ENCODE measurements around the gene STK17A. TPM values are rescaled to one million over a fixed set of nuclear protein-coding genes. Genes with fewer than 3 reads are reported as not detected.

Gene STK17A
- total and polyA plus RNA-seq, 3 experiments from 2014 or later, result 45.5 to 270 (median 45.8) TPM

GRCh38 chr7:43652364-43652763, 69.5 kb downstream of the STK17A start:
- Mint-ChIP-seq H3K4me1 (peaks cover 76 to 93% (median 93%) of the 10 kb centered on the region in 3 donors), H3K9me3 (no peaks in the 10 kb centered on the region), H3K4me3 (peak overlapping the region in 5 of 7 donors; percentile 34 to 95 (median 57)), H3K27me3 (no peaks in the 10 kb centered on the region), H3K36me3 (peaks cover 12 to 16% (median 15%) of the 10 kb centered on the region in 3 donors), H3K27ac (peak overlapping the region; percentile 73 to 100 (median 94))
- no peak overlapping the region for H3K27ac ChIP-seq (ENCODE audit: low read depth, low read length)
- H3K36me3 ChIP-seq (ENCODE audit: insufficient read depth, low read length), result no peaks in the 10 kb centered on the region
- no peaks in the 10 kb centered on the region for H3K9me3 ChIP-seq (ENCODE audit: low read length)
- ChIA-PET POLR2A (interaction anchor here (0.8 kb wide), 1 partner anchor 47 kb away, joined by 4 read pairs; no protein-coding TSS in a partner anchor), CTCF (interaction anchor here (2.7 to 5.5 kb wide), 3 partner anchors 45 to 70 kb away, joined by 6 to 69 read pairs (median 36); partner anchors contain the start of gene STK17A)
- H3K4me1 ChIP-seq (ENCODE audit: insufficient read depth, low read length), result peaks cover 70% of the 10 kb centered on the region
- no peak for DNase-seq
- H3K27me3 ChIP-seq (ENCODE audit: insufficient read depth, low read length, poor library complexity, severe bottlenecking), result no peaks in the 10 kb centered on the region
- no peak overlapping the region for H3K4me3 ChIP-seq (ENCODE audit: low read length)

- Mint-ChIP-seq H3K4me1 (peaks cover 70 to 90% (median 90%) of the 10 kb centered on the region in 3 donors), H3K4me3 (peak overlapping the region in 5 of 7 donors; percentile 5 to 89 (median 28)), H3K36me3 (peaks cover 13 to 20% (median 16%) of the 10 kb centered on the region in 3 donors), H3K27me3 (no peaks in the 10 kb centered on the region), H3K27ac (peak overlapping the region; percentile 50 to 99 (median 74)), H3K9me3 (no peaks in the 10 kb centered on the region)
- Histone ChIP-seq H3K4me1 (ENCODE audit: insufficient read depth, low read length) (peaks cover 62% of the 10 kb centered on the region), H3K9me3 (ENCODE audit: low read length) (no peaks in the 10 kb centered on the region), H3K36me3 (ENCODE audit: insufficient read depth, low read length) (no peaks in the 10 kb centered on the region), H3K4me3 (ENCODE audit: low read length) (no peak overlapping the region), H3K27me3 (ENCODE audit: insufficient read depth, low read length, poor library complexity, severe bottlenecking) (no peaks in the 10 kb centered on the region), H3K27ac (ENCODE audit: low read depth, low read length) (no peak overlapping the region)
- ChIA-PET CTCF (interaction anchor here (1.3 to 1.6 kb wide), 2 partner anchors 47 to 71 kb away, joined by 5 to 6 read pairs; partner anchors contain the start of gene STK17A), POLR2A (interaction anchor here (1.1 kb wide), 1 partner anchor 71 kb away, joined by 4 read pairs; the partner anchor contains the start of gene STK17A)
- DNase-seq, result no peak
These were observed 70.6 kb downstream of the STK17A start for GRCh38 chr7:43653466-43653865.

- Mint-ChIP-seq H3K36me3 (peaks cover 15 to 21% (median 16%) of the 10 kb centered on the region in 3 donors), H3K27ac (peak overlapping the region; percentile 39 to 83 (median 66)), H3K27me3 (no peaks in the 10 kb centered on the region), H3K4me3 (peak overlapping the region in 6 of 7 donors; percentile 12 to 89 (median 28)), H3K9me3 (no peaks in the 10 kb centered on the region), H3K4me1 (peaks cover 70 to 90% (median 90%) of the 10 kb centered on the region in 3 donors)
- Histone ChIP-seq H3K4me3 (ENCODE audit: low read length) (no peak overlapping the region), H3K36me3 (ENCODE audit: insufficient read depth, low read length) (no peaks in the 10 kb centered on the region), H3K9me3 (ENCODE audit: low read length) (no peaks in the 10 kb centered on the region), H3K27me3 (ENCODE audit: insufficient read depth, low read length, poor library complexity, severe bottlenecking) (no peaks in the 10 kb centered on the region), H3K4me1 (ENCODE audit: insufficient read depth, low read length) (peaks cover 63% of the 10 kb centered on the region), H3K27ac (ENCODE audit: low read depth, low read length) (no peak overlapping the region)
- DNase-seq, result no peak
- POLR2A ChIA-PET, result interaction anchor here (1.1 kb wide), 1 partner anchor 71 kb away, joined by 4 read pairs; the partner anchor contains the start of gene STK17A
- CTCF ChIA-PET, result interaction anchor here (1.3 to 1.6 kb wide), 2 partner anchors 46 to 71 kb away, joined by 5 to 6 read pairs; partner anchors contain the start of gene STK17A
These were observed 71.1 kb downstream of the STK17A start for GRCh38 chr7:43653891-43654504.

GRCh38 chr7:43655584-43655983, 72.7 kb downstream of the STK17A start:
- peak overlapping the region in 1 of 7 donors; percentile 14 for H3K4me3 Mint-ChIP-seq
- H3K27me3 ChIP-seq (ENCODE audit: insufficient read depth, low read length, poor library complexity, severe bottlenecking), result no peaks in the 10 kb centered on the region
- no peaks in the 10 kb centered on the region for H3K9me3 Mint-ChIP-seq
- H3K4me1 ChIP-seq (ENCODE audit: insufficient read depth, low read length), result peaks cover 67% of the 10 kb centered on the region
- H3K9me3 ChIP-seq (ENCODE audit: low read length), result no peaks in the 10 kb centered on the region
- H3K36me3 ChIP-seq (ENCODE audit: insufficient read depth, low read length), result no peaks in the 10 kb centered on the region
- H3K27ac Mint-ChIP-seq, result peak overlapping the region in 3 of 8 donors; percentile 6 to 65 (median 14)
- H3K27me3 Mint-ChIP-seq, result peaks cover 0 to 2% of the 10 kb centered on the region in 2 donors
- DNase-seq, result no peak
- H3K36me3 Mint-ChIP-seq, result peaks cover 15 to 21% (median 16%) of the 10 kb centered on the region in 3 donors
- H3K4me1 Mint-ChIP-seq, result peaks cover 70 to 91% (median 90%) of the 10 kb centered on the region in 3 donors
- POLR2A ChIA-PET, result interaction anchor here (0.6 kb wide), 1 partner anchor 23 kb away, joined by 8 read pairs; no protein-coding TSS in a partner anchor
- no peak overlapping the region for H3K4me3 ChIP-seq (ENCODE audit: low read length)
- CTCF ChIA-PET, result interaction anchor here (0.6 to 2.2 kb wide), 3 partner anchors 10 to 73 kb away, joined by 3 to 14 read pairs (median 4); partner anchors contain the start of gene STK17A
- no peak overlapping the region for H3K27ac ChIP-seq (ENCODE audit: low read depth, low read length)

- Mint-ChIP-seq H3K9me3 (no peaks in the 10 kb centered on the region), H3K27ac (peak overlapping the region in 5 of 8 donors; percentile 35 to 80 (median 64)), H3K4me3 (no peak overlapping the region), H3K36me3 (peaks cover 13 to 25% (median 19%) of the 10 kb centered on the region in 3 donors), H3K27me3 (peaks cover 0 to 2% of the 10 kb centered on the region in 2 donors), H3K4me1 (peaks cover 63 to 85% (median 85%) of the 10 kb centered on the region in 3 donors)
- no peak overlapping the region for H3K4me3 ChIP-seq (ENCODE audit: low read length)
- H3K27ac ChIP-seq (ENCODE audit: low read depth, low read length), result no peak overlapping the region
- H3K4me1 ChIP-seq (ENCODE audit: insufficient read depth, low read length), result peaks cover 59% of the 10 kb centered on the region
- H3K27me3 ChIP-seq (ENCODE audit: insufficient read depth, low read length, poor library complexity, severe bottlenecking), result no peaks in the 10 kb centered on the region
- no peaks in the 10 kb centered on the region for H3K36me3 ChIP-seq (ENCODE audit: insufficient read depth, low read length)
- ChIA-PET CTCF (interaction anchor here (2.2 kb wide), 1 partner anchor 75 kb away, joined by 14 read pairs; the partner anchor contains the start of gene STK17A), POLR2A (no interaction called here)
- H3K9me3 ChIP-seq (ENCODE audit: low read length), result no peaks in the 10 kb centered on the region
- DNase-seq, result no peak
These were observed 74.1 kb downstream of the STK17A start for GRCh38 chr7:43656997-43657396.

- Mint-ChIP-seq H3K9me3 (no peaks in the 10 kb centered on the region), H3K27ac (peak overlapping the region; percentile 72 to 98 (median 92)), H3K27me3 (peaks cover 0 to 2% of the 10 kb centered on the region in 2 donors), H3K4me1 (peaks cover 56 to 77% (median 72%) of the 10 kb centered on the region in 3 donors), H3K36me3 (peaks cover 13 to 28% (median 19%) of the 10 kb centered on the region in 3 donors), H3K4me3 (peak overlapping the region in 6 of 7 donors; percentile 52 to 75 (median 60))
- no peak overlapping the region for H3K4me3 ChIP-seq (ENCODE audit: low read length)
- H3K27ac ChIP-seq (ENCODE audit: low read depth, low read length), result no peak overlapping the region
- H3K27me3 ChIP-seq (ENCODE audit: insufficient read depth, low read length, poor library complexity, severe bottlenecking), result no peaks in the 10 kb centered on the region
- ChIA-PET POLR2A (no interaction called here), CTCF (no interaction called here)
- H3K4me1 ChIP-seq (ENCODE audit: insufficient read depth, low read length), result peaks cover 40% of the 10 kb centered on the region
- no peak for DNase-seq
- H3K9me3 ChIP-seq (ENCODE audit: low read length), result no peaks in the 10 kb centered on the region
- H3K36me3 ChIP-seq (ENCODE audit: insufficient read depth, low read length), result no peaks in the 10 kb centered on the region
These were observed 76.0 kb downstream of the STK17A start for GRCh38 chr7:43658718-43659548.

GRCh38 chr7:43659549-43659896, 76.6 kb downstream of the STK17A start:
- H3K27ac Mint-ChIP-seq, result peak overlapping the region; percentile 58 to 95 (median 84)

More at GRCh38 chr7:43659549-43659896, 76.6 kb downstream of the STK17A start:
- peak overlapping the region in 4 of 7 donors; percentile 8 to 75 (median 44) for H3K4me3 Mint-ChIP-seq
- Histone ChIP-seq H3K4me1 (ENCODE audit: insufficient read depth, low read length) (peaks cover 39% of the 10 kb centered on the region), H3K27me3 (ENCODE audit: insufficient read depth, low read length, poor library complexity, severe bottlenecking) (no peaks in the 10 kb centered on the region), H3K4me3 (ENCODE audit: low read length) (no peak overlapping the region), H3K36me3 (ENCODE audit: insufficient read depth, low read length) (no peaks in the 10 kb centered on the region), H3K27ac (ENCODE audit: low read depth, low read length) (no peak overlapping the region), H3K9me3 (ENCODE audit: low read length) (no peaks in the 10 kb centered on the region)
- H3K27me3 Mint-ChIP-seq, result peaks cover 0 to 2% of the 10 kb centered on the region in 2 donors
- no peak for DNase-seq
- ChIA-PET CTCF (interaction anchor here (1.1 kb wide), 1 partner anchor 77 kb away, joined by 3 read pairs; the partner anchor contains the start of gene STK17A), POLR2A (no interaction called here)
- H3K9me3 Mint-ChIP-seq, result no peaks in the 10 kb centered on the region
- H3K36me3 Mint-ChIP-seq, result peaks cover 8 to 26% (median 15%) of the 10 kb centered on the region in 3 donors
- peaks cover 54 to 77% (median 72%) of the 10 kb centered on the region in 3 donors for H3K4me1 Mint-ChIP-seq
